B cell (primary cell): ENCODE data around the gene LBH. TPM values are rescaled to one million over a fixed set of nuclear protein-coding genes. Genes with fewer than 3 reads are reported as not detected.

Experiments
- ATAC-seq: fragments of 200-7000 bp; cut with Tn5 transposase; one replicate; pipeline ENCODE4 v1.10.0; 2021; ENCODE audit warnings: low read depth, mild to moderate bottlenecking, moderate number of reproducible peaks, moderate library complexity
- CTCF ChIA-PET: fragments of 350-600 bp; sonication (Branson Sonifier 250); formaldehyde crosslinking; loops from one replicate; lab custom pipeline; 2021; ENCODE audit warnings: antibody characterized with exemption, inconsistent platforms; lab: Charles Lee
- POLR2A ChIA-PET: fragments of 350-600 bp; sonication (Branson Sonifier 250); formaldehyde crosslinking; loops from one replicate; lab custom pipeline; 2021; ENCODE audit warnings: antibody characterized with exemption; lab: Charles Lee
- DNase-seq: peaks from one replicate; pipeline ENCODE4 v3.0.0; 2013
- H2AFZ ChIP-seq: 2 replicates; pipeline ENCODE4 v1.6.1; 2012; ENCODE audit warnings: mild to moderate bottlenecking, low read depth, low read length; ENCODE audit not compliant: insufficient read depth, poor library complexity, severe bottlenecking
- H3K27ac ChIP-seq, 2 donors: 1 replicate in 1 of 2; 2 replicates in 1 of 2; pipeline ENCODE4 v1.5.1; 2012 to 2013; ENCODE audit warnings: low read length in 2 of 2, mild to moderate bottlenecking in 2 of 2, moderate library complexity in 1 of 2
- H3K27me3 ChIP-seq, 4 experiments: fragments of 200-600 bp in 1 of 4; sonication (generic) in 1 of 4; replicated peaks in 1 of 4; 1 replicate in 2 of 4; 2 replicates in 2 of 4; pipeline versions ENCODE4 v1.6.1 to v1.7.0; 2013 to 2016; ENCODE audit warnings: low read length in 3 of 4, mild to moderate bottlenecking in 2 of 4, mixed read lengths in 1 of 4, moderate library complexity in 1 of 4; ENCODE audit not compliant: insufficient read depth in 4 of 4, control insufficient read depth in 3 of 4; ENCODE audit errors: control extremely low read depth in 1 of 4
- H3K36me3 ChIP-seq, 2 experiments: replicated peaks in 1 of 2; 1 replicate in 1 of 2; 2 replicates in 1 of 2; pipeline versions ENCODE4 v1.6.1 to v1.7.1; 2013; ENCODE audit warnings: low read length in 1 of 2; ENCODE audit not compliant: insufficient read depth in 2 of 2, control insufficient read depth in 1 of 2; ENCODE audit errors: control extremely low read depth in 1 of 2, extremely low read depth in 1 of 2
- H3K4me1 ChIP-seq, 2 donors: fragments of 200-600 bp in 1 of 2; sonication (generic) in 1 of 2; 1 replicate in 1 of 2; 2 replicates in 1 of 2; pipeline versions ENCODE4 v1.5.1 to v1.6.1; 2013 to 2017; ENCODE audit warnings: low read length in 2 of 2; ENCODE audit not compliant: control insufficient read depth in 2 of 2, insufficient read depth in 2 of 2
- H3K4me2 ChIP-seq: replicated peaks from 2 replicates; pipeline ENCODE3; 2012; ENCODE audit warnings: mild to moderate bottlenecking, low read depth, low read length; ENCODE audit not compliant: poor library complexity, severe bottlenecking
- H3K4me3 ChIP-seq, 5 experiments: fragments of 200-600 bp in 1 of 5; sonication (generic) in 1 of 5; 1 replicate in 3 of 5; 2 replicates in 2 of 5; pipeline versions ENCODE4 v1.5.1 to v1.7.0; 2011 to 2016; ENCODE audit warnings: low read length in 4 of 5, mild to moderate bottlenecking in 4 of 5, low read depth in 2 of 5, control low read depth in 1 of 5, moderate library complexity in 1 of 5; ENCODE audit not compliant: insufficient read depth in 1 of 5; ENCODE audit errors: control extremely low read depth in 1 of 5, extremely low read depth in 1 of 5
- H3K79me2 ChIP-seq: fragments of 200-600 bp; sonication (generic); one replicate; pipeline ENCODE4 v1.6.0; 2016; ENCODE audit warnings: low read length; ENCODE audit not compliant: control insufficient read depth, insufficient read depth
- H3K9ac ChIP-seq: fragments of 200-600 bp; sonication (generic); 2 replicates; pipeline ENCODE4 v1.6.1; 2017; ENCODE audit warnings: mild to moderate bottlenecking, low read length, moderate library complexity
- H3K9me3 ChIP-seq, 3 donors: one replicate each; pipeline versions ENCODE4 v1.6.1 to v1.7.1; 2013; ENCODE audit warnings: low read length in 2 of 3; ENCODE audit not compliant: control insufficient read depth in 2 of 3, insufficient read depth in 1 of 3; ENCODE audit errors: control extremely low read depth in 1 of 3
- H4K20me1 ChIP-seq: 2 replicates; pipeline ENCODE4 v1.6.0; 2012; ENCODE audit warnings: mild to moderate bottlenecking, low read length; ENCODE audit not compliant: insufficient read depth, control insufficient read depth, poor library complexity, severe bottlenecking
- H3K27ac Mint-ChIP-seq: one replicate; pipeline ENCODE4 v1.8.0; 2021; ENCODE audit warnings: mixed read lengths
- H3K27me3 Mint-ChIP-seq: one replicate; pipeline ENCODE4 v1.8.0; 2021; ENCODE audit warnings: mixed read lengths
- H3K4me1 Mint-ChIP-seq: one replicate; pipeline ENCODE4 v1.8.0; 2021; ENCODE audit warnings: mixed read lengths
- H3K4me3 Mint-ChIP-seq: one replicate; pipeline ENCODE4 v1.8.0; 2021; ENCODE audit warnings: mixed read lengths
- H3K9me3 Mint-ChIP-seq: one replicate; pipeline ENCODE4 v1.8.0; 2022; ENCODE audit warnings: mixed read lengths; ENCODE audit not compliant: insufficient read depth
- EZH2 ChIP-seq: IDR thresholded peaks from 2 replicates; pipeline ENCODE4 v1.6.1; 2012; ENCODE audit warnings: borderline replicate concordance, low read depth, mild to moderate bottlenecking, moderate library complexity, low read length; ENCODE audit not compliant: insufficient read depth, poor library complexity, severe bottlenecking
- WGBS: methylation state at CpG from one replicate; pipeline ENCODE4 v1.1.5; 2013; ENCODE audit warnings: missing lambda C conversion rate; ENCODE audit not compliant: insufficient coverage; 5-methylcytosine and 5-hydroxymethylcytosine counted together
- intact Hi-C: fragments of 100-400 bp; cut with micrococcal nuclease; formaldehyde crosslinking; loops from one replicate; pipeline ENCODE4 v1.10.0; 2022
- polyA plus RNA-seq: library from polyadenylated mRNA; depleted of rRNA; stranded (reverse); fragments of >200 nt; gene quantifications from 2 replicates; pipeline ENCODE4 v1.2.3, GENCODE V29; 2012
- total RNA-seq, 2 donors: library from RNA; stranded (reverse); fragments of 120-200 nt in 1 of 2; gene quantifications; 1 replicate in 1 of 2; 2 replicates in 1 of 2; pipeline versions ENCODE4 v1.2.3 to v1.2.4, GENCODE V29; 2013 to 2022
- TF ChIP-seq, protein P1 (sequence below): fragments of 200-600 bp; IDR thresholded peaks from one replicate; pipeline ENCODE4 v1.8.0; 2022; ENCODE audit warnings: antibody characterized with exemption, mild to moderate bottlenecking

Gene LBH
- total and polyA plus RNA-seq, 2 donors (not counting 1 experiment from before 2014, with no cell fraction given) = 158 to 201 TPM

DNA sequence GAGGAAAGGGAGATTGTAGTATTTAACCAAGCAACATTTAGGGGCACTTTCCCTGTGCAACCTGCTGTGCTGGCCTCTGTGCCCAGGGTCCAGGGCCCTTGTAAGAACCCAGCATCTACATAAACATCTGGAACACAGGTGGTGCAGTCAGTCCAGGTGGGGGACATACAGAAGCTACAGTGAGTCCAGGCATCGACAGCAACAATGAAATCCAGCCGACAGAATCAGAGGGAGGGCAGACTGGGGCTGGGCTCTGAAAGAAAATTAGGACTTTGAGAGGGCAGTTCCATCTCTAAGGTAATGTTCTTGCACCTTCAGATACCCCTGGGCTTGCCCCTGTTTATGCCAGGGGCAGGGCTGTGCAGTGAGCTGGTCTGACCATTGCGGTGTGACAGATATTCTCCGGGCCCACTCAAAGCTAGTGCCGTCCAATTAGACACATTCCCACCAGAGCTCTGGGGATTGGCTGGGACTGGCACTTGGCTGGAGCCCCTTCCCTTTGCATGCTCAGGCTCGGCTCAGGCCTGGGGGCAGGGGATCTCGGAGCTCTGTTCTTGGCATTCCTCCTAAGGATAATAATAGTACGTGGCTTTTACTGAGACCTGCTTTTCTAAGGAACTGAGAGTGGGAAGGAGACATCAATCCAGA lies 5.4 kb downstream of the LBH start:
- Mint-ChIP-seq H3K4me1 (peaks cover 81% of the 10 kb centered on the region), H3K9me3 (no peaks in the 10 kb centered on the region), H3K4me3 (peak overlapping the region; percentile 80), H3K27ac (peak overlapping the region; percentile 98), H3K27me3 (no peaks in the 10 kb centered on the region)
- peaks cover 77 to 79% of the 10 kb centered on the region in 2 donors for H3K4me1 ChIP-seq
- ChIA-PET CTCF (interaction anchor here (0.9 to 13.1 kb wide), 10 partner anchors 8 to 471 kb away, joined by 3 to 148 read pairs (median 4); partner anchors contain the start of gene LCLAT1), POLR2A (interaction anchor here (0.6 kb wide), 1 partner anchor 84 kb away, joined by 6 read pairs; no protein-coding TSS in a partner anchor)
- H3K4me2 ChIP-seq = peak overlapping the region; percentile 98
- ATAC-seq (no peak), DNase-seq (no peak)
- H3K27ac ChIP-seq = peak overlapping the region in 1 of 2 donors; percentile 94
- peaks cover 0 to 3% (median 0%) of the 10 kb centered on the region in 3 donors for H3K9me3 ChIP-seq
- TF ChIP-seq, protein P1, sequence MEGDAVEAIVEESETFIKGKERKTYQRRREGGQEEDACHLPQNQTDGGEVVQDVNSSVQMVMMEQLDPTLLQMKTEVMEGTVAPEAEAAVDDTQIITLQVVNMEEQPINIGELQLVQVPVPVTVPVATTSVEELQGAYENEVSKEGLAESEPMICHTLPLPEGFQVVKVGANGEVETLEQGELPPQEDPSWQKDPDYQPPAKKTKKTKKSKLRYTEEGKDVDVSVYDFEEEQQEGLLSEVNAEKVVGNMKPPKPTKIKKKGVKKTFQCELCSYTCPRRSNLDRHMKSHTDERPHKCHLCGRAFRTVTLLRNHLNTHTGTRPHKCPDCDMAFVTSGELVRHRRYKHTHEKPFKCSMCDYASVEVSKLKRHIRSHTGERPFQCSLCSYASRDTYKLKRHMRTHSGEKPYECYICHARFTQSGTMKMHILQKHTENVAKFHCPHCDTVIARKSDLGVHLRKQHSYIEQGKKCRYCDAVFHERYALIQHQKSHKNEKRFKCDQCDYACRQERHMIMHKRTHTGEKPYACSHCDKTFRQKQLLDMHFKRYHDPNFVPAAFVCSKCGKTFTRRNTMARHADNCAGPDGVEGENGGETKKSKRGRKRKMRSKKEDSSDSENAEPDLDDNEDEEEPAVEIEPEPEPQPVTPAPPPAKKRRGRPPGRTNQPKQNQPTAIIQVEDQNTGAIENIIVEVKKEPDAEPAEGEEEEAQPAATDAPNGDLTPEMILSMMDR = no peak
- no peak for TF ChIP-seq EZH2
- WGBS = 89% methylated on average over 8 of the region's 8 CpGs
- H3K36me3 ChIP-seq = peaks cover 8 to 76% of the 10 kb centered on the region in 2 experiments
- no peak overlapping the region for H3K4me3 ChIP-seq
- intact Hi-C loops = no loop called here
- peaks cover 94% of the 10 kb centered on the region for H4K20me1 ChIP-seq
- H3K9ac ChIP-seq = no peak overlapping the region
- H3K27me3 ChIP-seq = no peaks in the 10 kb centered on the region
- no peak overlapping the region for H2AFZ ChIP-seq
- H3K79me2 ChIP-seq = peaks cover 100% of the 10 kb centered on the region
